MM.1S (cell line): ENCODE data around the gene STK4.

Source experiments
- CTCF ChIP-seq: fragments of 300-600 bp; sonication (generic); IDR thresholded peaks from 2 replicates; pipeline ENCODE4 v1.5.1; 2016; ENCODE audit warnings: antibody characterized with exemption, low read length, mixed read lengths
- EZH2 ChIP-seq: fragments of 300-600 bp; sonication (generic); optimal IDR thresholded peaks from 2 replicates; pipeline ENCODE3; 2017; ENCODE audit warnings: low read depth, mild to moderate bottlenecking, antibody characterized with exemption, low read length, mixed read lengths
- EZH2phosphoT487 ChIP-seq: fragments of 300-600 bp; sonication (generic); IDR thresholded peaks from 2 replicates; pipeline ENCODE4 v1.6.1; 2018; ENCODE audit warnings: antibody characterized with exemption, low read length

GRCh38 chr20:44961870-44962267 is 4.4 kb upstream of the STK4 start:
- no peak for TF ChIP-seq CTCF
- TF ChIP-seq EZH2phosphoT487, result no peak
- no peak for TF ChIP-seq EZH2
